Neuronal stem cell (in vitro differentiated cells): ENCODE measurements around the gene SYNE1.
"Not testable (repeated sequence)": the region's sequence is repeated elsewhere in the genome, so short reads cannot be mapped to it uniquely, and the experiment has no call there.

ENCODE experiments used
- DNase-seq: peaks from one replicate; pipeline ENCODE4 v3.0.0-alpha.2; 2013; ENCODE audit warnings: low spot score
- H2AFZ ChIP-seq: one replicate; pipeline ENCODE4 v1.6.1; 2013; ENCODE audit warnings: mild to moderate bottlenecking, low read length, inconsistent platforms
- H2AK5ac ChIP-seq: 2 replicates; pipeline ENCODE4 v1.6.1; 2013; ENCODE audit warnings: low read depth, mild to moderate bottlenecking, inconsistent platforms, low read length, moderate library complexity, mixed read lengths
- H2BK120ac ChIP-seq: 2 replicates; pipeline ENCODE4 v1.6.1; 2013; ENCODE audit warnings: low read depth, mild to moderate bottlenecking, inconsistent platforms, low read length, moderate library complexity, mixed read lengths
- H2BK12ac ChIP-seq: one replicate; pipeline ENCODE4 v1.6.1; 2013; ENCODE audit warnings: low read length, inconsistent platforms
- H2BK15ac ChIP-seq: 2 replicates; pipeline ENCODE4 v1.6.1; 2013; ENCODE audit warnings: mild to moderate bottlenecking, low read length, inconsistent platforms, mixed read lengths
- H2BK5ac ChIP-seq: one replicate; pipeline ENCODE4 v1.6.1; 2013; ENCODE audit warnings: inconsistent platforms, mild to moderate bottlenecking, low read length, moderate library complexity
- H3K14ac ChIP-seq: one replicate; pipeline ENCODE4 v1.6.1; 2013; ENCODE audit warnings: low read length, inconsistent platforms
- H3K18ac ChIP-seq: 2 replicates; pipeline ENCODE4 v1.6.1; 2013; ENCODE audit warnings: low read length, inconsistent platforms
- H3K23ac ChIP-seq: 2 replicates; pipeline ENCODE4 v1.6.1; 2013; ENCODE audit warnings: low read depth, mild to moderate bottlenecking, mixed read lengths, low read length, inconsistent platforms; ENCODE audit not compliant: poor library complexity
- H3K27ac ChIP-seq: replicated peaks from 3 replicates; pipeline ENCODE4 v1.5.1; 2013; ENCODE audit warnings: low read length, inconsistent platforms
- H3K27me3 ChIP-seq, 3 experiments: 2 replicates each; pipeline ENCODE4 v1.6.1; 2013; ENCODE audit warnings: low read length in 3 of 3, mild to moderate bottlenecking in 2 of 3, inconsistent platforms in 1 of 3, low read depth in 1 of 3, mixed read lengths in 1 of 3, moderate library complexity in 1 of 3; ENCODE audit not compliant: control insufficient read depth in 3 of 3, insufficient read depth in 3 of 3
- H3K36me3 ChIP-seq, 2 donors: replicated peaks in 1 of 2; 2 replicates each; pipeline ENCODE4 v1.6.1; 2013; ENCODE audit warnings: low read length in 2 of 2; ENCODE audit not compliant: control insufficient read depth in 2 of 2, insufficient read depth in 2 of 2
- H3K4ac ChIP-seq: 2 replicates; pipeline ENCODE4 v1.6.1; 2013; ENCODE audit warnings: inconsistent platforms, mild to moderate bottlenecking, low read length, moderate library complexity
- H3K4me1 ChIP-seq, 2 donors: 1 replicate in 1 of 2; 2 replicates in 1 of 2; pipeline ENCODE4 v1.6.1; 2013; ENCODE audit warnings: low read length in 2 of 2, low read depth in 1 of 2; ENCODE audit not compliant: control insufficient read depth in 2 of 2, insufficient read depth in 1 of 2
- H3K4me2 ChIP-seq: one replicate; pipeline ENCODE4 v1.6.1; 2013; ENCODE audit warnings: mild to moderate bottlenecking, low read length, inconsistent platforms; ENCODE audit not compliant: insufficient read depth, poor library complexity, severe bottlenecking
- H3K4me3 ChIP-seq, 2 donors: 2 replicates each; pipeline ENCODE4 v1.5.1; 2013; ENCODE audit warnings: low read length in 2 of 2, mild to moderate bottlenecking in 2 of 2, inconsistent platforms in 1 of 2, moderate library complexity in 1 of 2
- H3K79me1 ChIP-seq: one replicate; pipeline ENCODE4 v1.6.1; 2013; ENCODE audit warnings: low read depth, mild to moderate bottlenecking, inconsistent platforms, low read length, moderate library complexity
- H3K9ac ChIP-seq: one replicate; pipeline ENCODE4 v1.6.1; 2013; ENCODE audit warnings: mild to moderate bottlenecking, low read depth, low read length, inconsistent platforms; ENCODE audit not compliant: poor library complexity
- H3K9me3 ChIP-seq, 2 donors: replicated peaks in 1 of 2; 2 replicates each; pipeline versions ENCODE3 to v1.6.1; 2013; ENCODE audit warnings: low read length in 2 of 2, mild to moderate bottlenecking in 2 of 2, inconsistent platforms in 1 of 2, low read depth in 1 of 2, mixed read lengths in 1 of 2, moderate library complexity in 1 of 2; ENCODE audit not compliant: control insufficient read depth in 2 of 2, insufficient read depth in 1 of 2
- H4K8ac ChIP-seq: one replicate; pipeline ENCODE4 v1.6.1; 2013; ENCODE audit warnings: low read depth, mild to moderate bottlenecking, inconsistent platforms, low read length, moderate library complexity
- H4K91ac ChIP-seq: one replicate; pipeline ENCODE4 v1.6.1; 2013; ENCODE audit warnings: low read length, low read depth, mild to moderate bottlenecking, inconsistent platforms; ENCODE audit not compliant: poor library complexity
- WGBS, 2 donors: extraction: QIAGEN DNeasy Blood & Tissue Kit; methylation state at CpG; one replicate each; pipeline ENCODE4 v1.1.7; 2013; ENCODE audit warnings: missing lambda C conversion rate in 2 of 2, mixed read lengths in 1 of 2; ENCODE audit not compliant: insufficient read length in 2 of 2, insufficient replicate concordance in 1 of 2; ENCODE audit errors: extremely low coverage in 2 of 2; 5-methylcytosine and 5-hydroxymethylcytosine counted together

Gene SYNE1

DNA sequence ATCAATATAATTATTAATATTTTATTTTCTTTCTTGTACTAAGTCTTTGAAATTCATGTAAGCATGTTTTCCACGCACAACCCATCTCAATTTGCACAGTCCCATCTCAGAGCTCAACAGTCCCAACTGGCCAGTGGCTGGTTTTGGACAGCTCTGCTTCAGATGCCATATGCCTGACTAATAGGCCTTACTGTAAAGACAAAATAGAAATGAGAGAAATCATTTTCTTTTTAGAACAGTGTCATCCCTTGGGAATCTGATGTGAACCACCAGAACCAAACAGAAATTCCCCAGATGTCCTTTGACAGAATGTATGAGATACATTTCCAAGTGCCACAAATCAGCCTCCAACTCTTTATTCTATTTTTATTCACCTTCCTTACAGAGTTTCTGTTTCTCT, 490.8 kb downstream of the SYNE1 start:
- Histone ChIP-seq H2BK5ac (no peak overlapping the region), H3K4ac (no peak overlapping the region), H2BK15ac (no peak overlapping the region), H3K4me2 (no peak overlapping the region), H4K91ac (no peak overlapping the region), H3K36me3 (no peaks in the 10 kb centered on the region), H3K9ac (no peak overlapping the region), H3K4me1 (no peaks in the 10 kb centered on the region), H3K27me3 (no peaks in the 10 kb centered on the region), H2BK120ac (no peak overlapping the region), H4K8ac (no peak overlapping the region), H2AK5ac (no peak overlapping the region), H3K27ac (no peak overlapping the region), H3K14ac (no peak overlapping the region), H2AFZ (no peak overlapping the region), H3K79me1 (no peaks in the 10 kb centered on the region), H3K23ac (no peak overlapping the region), H3K9me3 (no peaks in the 10 kb centered on the region), H3K18ac (no peak overlapping the region), H3K4me3 (no peak overlapping the region), H2BK12ac (no peak overlapping the region)
- no peak for DNase-seq
- WGBS, 2 donors = no CpG with 5 or more reads among the region's 1 CpG

DNA sequence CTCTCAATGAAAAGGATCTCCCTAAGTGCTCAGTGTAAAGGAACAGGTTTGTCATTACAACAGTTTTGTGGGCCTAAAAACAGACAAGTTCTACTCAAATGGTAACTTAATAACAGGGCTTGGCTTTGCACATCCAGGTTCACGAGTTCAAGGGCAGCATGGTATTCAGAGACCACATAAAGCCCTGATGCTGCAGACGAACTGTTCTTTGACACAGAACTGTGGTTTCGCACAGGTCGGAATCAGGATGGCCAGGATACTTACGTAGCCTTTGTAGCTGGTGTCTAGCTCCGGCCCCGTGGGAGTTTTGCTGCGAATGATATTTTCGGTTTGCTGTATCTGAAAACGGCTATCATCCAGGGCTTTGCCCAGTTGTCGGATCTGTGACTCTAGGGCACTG, 493.8 kb downstream of the SYNE1 start:
- no peak overlapping the region for H2BK5ac ChIP-seq
- H3K18ac ChIP-seq = no peak overlapping the region
- H3K4ac ChIP-seq = no peak overlapping the region
- no peak for DNase-seq
- no peak overlapping the region for H2AK5ac ChIP-seq
- H2BK120ac ChIP-seq = no peak overlapping the region
- no peak overlapping the region for H2BK15ac ChIP-seq
- no peak overlapping the region for H2AFZ ChIP-seq
- H3K14ac ChIP-seq = no peak overlapping the region
- no peak overlapping the region for H4K8ac ChIP-seq
- no peak overlapping the region for H3K23ac ChIP-seq
- H2BK12ac ChIP-seq = no peak overlapping the region
- no peaks in the 10 kb centered on the region for H3K27me3 ChIP-seq
- no peaks in the 10 kb centered on the region for H3K36me3 ChIP-seq
- H3K27ac ChIP-seq = no peak overlapping the region
- no peaks in the 10 kb centered on the region for H3K4me1 ChIP-seq
- no peak overlapping the region for H3K4me3 ChIP-seq
- H3K9me3 ChIP-seq = no peaks in the 10 kb centered on the region
- H3K4me2 ChIP-seq = no peak overlapping the region
- WGBS, 2 donors = no CpG with 5 or more reads among the region's 11 CpGs
- no peak overlapping the region for H4K91ac ChIP-seq
- no peaks in the 10 kb centered on the region for H3K79me1 ChIP-seq
- H3K9ac ChIP-seq = no peak overlapping the region

DNA sequence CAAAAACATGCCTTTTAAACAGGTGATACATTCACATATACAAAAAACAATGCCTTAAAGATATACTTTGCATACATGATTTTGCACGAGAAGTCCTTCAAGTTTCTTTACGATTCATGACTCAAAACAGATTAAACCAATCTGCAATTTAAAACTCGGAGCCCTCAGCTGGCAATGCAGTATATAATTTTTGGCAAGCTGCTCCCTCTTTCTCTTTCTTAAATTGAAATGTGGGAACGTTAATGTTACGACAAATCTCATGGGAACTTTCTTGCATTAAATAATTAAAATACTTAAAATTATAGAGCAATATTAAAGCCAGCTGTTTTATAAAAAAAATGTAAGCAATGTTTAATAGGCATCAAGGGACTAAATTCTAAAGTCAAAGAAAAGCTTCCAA, 495.1 kb downstream of the SYNE1 start:
- Histone ChIP-seq H2BK5ac (no peak overlapping the region), H3K23ac (no peak overlapping the region), H3K27me3 (no peaks in the 10 kb centered on the region), H3K36me3 (no peaks in the 10 kb centered on the region), H3K9me3 (no peaks in the 10 kb centered on the region), H2BK15ac (no peak overlapping the region), H3K27ac (no peak overlapping the region), H2BK120ac (no peak overlapping the region), H3K4ac (no peak overlapping the region), H4K91ac (no peak overlapping the region), H3K4me1 (no peaks in the 10 kb centered on the region), H3K14ac (no peak overlapping the region), H4K8ac (no peak overlapping the region), H3K4me2 (no peak overlapping the region), H3K9ac (no peak overlapping the region), H3K18ac (no peak overlapping the region), H2BK12ac (no peak overlapping the region), H3K4me3 (no peak overlapping the region), H2AFZ (no peak overlapping the region), H2AK5ac (no peak overlapping the region), H3K79me1 (no peaks in the 10 kb centered on the region)
- no peak for DNase-seq
- WGBS, 2 donors = no CpG with 5 or more reads among the region's 5 CpGs

DNA sequence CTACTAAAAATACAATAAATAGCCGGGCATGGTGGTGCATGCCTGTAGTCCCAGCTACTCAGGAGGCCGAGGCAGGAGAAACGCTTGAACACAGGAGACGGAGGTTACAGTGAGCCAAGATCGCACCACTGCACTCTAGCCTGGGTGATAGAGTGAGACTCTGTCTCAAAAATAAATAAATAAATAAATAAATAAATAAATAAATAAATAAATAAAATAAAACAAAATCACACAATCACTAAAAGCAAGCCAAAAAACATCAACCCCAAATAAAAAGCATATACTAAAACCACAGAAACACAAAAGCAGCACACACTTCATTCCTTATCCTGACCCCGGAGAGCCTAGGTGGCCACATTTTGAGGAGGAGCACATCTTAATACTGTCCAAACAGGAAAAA, 498.8 kb downstream of the SYNE1 start:
- H3K27ac ChIP-seq, H2BK5ac ChIP-seq, H2AFZ ChIP-seq, DNase-seq, H3K4ac ChIP-seq, H3K23ac ChIP-seq, H3K36me3 ChIP-seq, H3K4me1 ChIP-seq, H2BK12ac ChIP-seq, H3K79me1 ChIP-seq, H3K27me3 ChIP-seq, H3K18ac ChIP-seq, H3K4me3 ChIP-seq, H3K14ac ChIP-seq, H2BK15ac ChIP-seq, H2AK5ac ChIP-seq, H3K9me3 ChIP-seq, H3K9ac ChIP-seq, H4K8ac ChIP-seq, H2BK120ac ChIP-seq, H3K4me2 ChIP-seq, H4K91ac ChIP-seq: not testable (repeated sequence)
- WGBS, 2 donors = no CpG with 5 or more reads among the region's 6 CpGs
